H1 (cell line): ENCODE results near the gene SHISA6.

ENCODE experiments used
- CBX8 ChIP-seq: fragments of 300-800, 300-1000 bp; sonication (generic); IDR thresholded peaks from 2 replicates; pipeline ENCODE4 v1.7.1; 2016; ENCODE audit warnings: low read depth, low read length, borderline replicate concordance
- CHD2 ChIP-seq: IDR thresholded peaks from 2 replicates; pipeline ENCODE4 v1.6.1; 2012; ENCODE audit warnings: low read length, improper control_type of control experiment
- CTCF ChIP-seq, 3 experiments: IDR thresholded peaks; 1 replicate in 2 of 3; 2 replicates in 1 of 3; pipeline versions ENCODE4 v1.5.1 to v1.6.1; 2011; ENCODE audit warnings: low read length in 3 of 3, mild to moderate bottlenecking in 3 of 3, inconsistent platforms in 2 of 3, low read depth in 1 of 3, moderate library complexity in 1 of 3; ENCODE audit not compliant: insufficient read depth in 1 of 3; ENCODE audit errors: control extremely low read depth in 1 of 3
- EP300 ChIP-seq, 2 experiments: IDR thresholded peaks; 1 replicate in 1 of 2; 2 replicates in 1 of 2; pipeline ENCODE4 v1.6.1; 2011 to 2012; ENCODE audit warnings: low read depth in 2 of 2, low read length in 2 of 2, mild to moderate bottlenecking in 2 of 2, borderline replicate concordance in 1 of 2, inconsistent platforms in 1 of 2, moderate library complexity in 1 of 2
- EZH2 ChIP-seq: fragments of 200-600 bp; sonication (generic); IDR thresholded peaks from 2 replicates; pipeline ENCODE4 v1.7.1; 2012; ENCODE audit warnings: low read depth, mild to moderate bottlenecking, moderate library complexity, low read length, inconsistent platforms; ENCODE audit not compliant: severe bottlenecking
- GABPA ChIP-seq: IDR thresholded peaks from 2 replicates; pipeline ENCODE4 v1.6.1; 2011; ENCODE audit warnings: mild to moderate bottlenecking, low read length, moderate library complexity, borderline replicate concordance; ENCODE audit not compliant: insufficient read depth
- POLR2A ChIP-seq, 2 experiments: IDR thresholded peaks; 1 replicate in 1 of 2; 2 replicates in 1 of 2; pipeline ENCODE4 v1.6.1; 2011; ENCODE audit warnings: low read depth in 2 of 2, low read length in 2 of 2, mild to moderate bottlenecking in 2 of 2; ENCODE audit errors: control extremely low read depth in 1 of 2
- RAD21 ChIP-seq, 2 experiments: IDR thresholded peaks in 1 of 2; conservative IDR thresholded peaks in 1 of 2; 2 replicates each; pipeline ENCODE4 v1.6.1; 2011; ENCODE audit warnings: low read depth in 2 of 2, low read length in 2 of 2, improper control_type of control experiment in 1 of 2, inconsistent platforms in 1 of 2, mild to moderate bottlenecking in 1 of 2, moderate library complexity in 1 of 2
- RFX5 ChIP-seq: IDR thresholded peaks from 2 replicates; pipeline ENCODE4 v1.6.1; 2011; ENCODE audit warnings: low read depth, low read length, improper control_type of control experiment, borderline replicate concordance

GRCh38 chr17:11554542-11554941, 313.5 kb downstream of the SHISA6 start:
- TF ChIP-seq CTCF (IDR thresholded peaks at IDR 0.05; ENCODE audit: control extremely low read depth in 1 of 3, insufficient read depth in 1 of 3, low read depth in 1 of 3, low read length in 3 of 3) (no peak), RFX5 (no peak), CHD2 (no peak), RAD21 (IDR thresholded peaks at IDR 0.05 in 1 of 2, conservative IDR thresholded peaks at IDR 0.05 in 1 of 2; ENCODE audit: low read depth in 2 of 2, low read length in 2 of 2) (no peak), EZH2 (no peak), EP300 (IDR thresholded peaks at IDR 0.05; ENCODE audit: borderline replicate concordance in 1 of 2, low read depth in 2 of 2, low read length in 2 of 2) (no peak), GABPA (no peak), POLR2A (IDR thresholded peaks at IDR 0.05; ENCODE audit: control extremely low read depth in 1 of 2, low read depth in 2 of 2, low read length in 2 of 2) (no peak), CBX8 (no peak)
